AG04449 (cell line): Measurements from ENCODE around the gene RTRAF.
A peak's percentile ranks its signal among the peaks of the same experiment; 100 is the strongest.

Source experiments
- CTCF ChIA-PET: fragments of 350-600 bp; formaldehyde crosslinking; extraction: SDS; loops from one replicate; lab custom pipeline; 2021; ENCODE audit warnings: antibody characterized with exemption; lab: Yijun Ruan, JAX
- POLR2A ChIA-PET: fragments of 400-600, 350-600 bp; formaldehyde crosslinking; extraction: SDS; loops from one replicate; lab custom pipeline; 2020; ENCODE audit warnings: antibody characterized with exemption, inconsistent platforms; lab: Yijun Ruan, JAX
- DNase-seq: peaks from one replicate; pipeline ENCODE4 v3.0.0-alpha.2; 2010; ENCODE audit warnings: low read depth, low spot score
- H3K4me3 ChIP-seq: 2 replicates; pipeline ENCODE4 v1.5.1; 2011; ENCODE audit warnings: low read depth, mild to moderate bottlenecking, control low read depth, low read length
- TF ChIP-seq, protein P1 (sequence below): IDR thresholded peaks from one replicate; pipeline ENCODE4 v1.5.1; 2011; ENCODE audit warnings: mild to moderate bottlenecking, moderate library complexity, low read length, control low read depth, inconsistent platforms; ENCODE audit not compliant: insufficient read depth; ENCODE audit errors: missing control alignments

RTRAF gene

DNA sequence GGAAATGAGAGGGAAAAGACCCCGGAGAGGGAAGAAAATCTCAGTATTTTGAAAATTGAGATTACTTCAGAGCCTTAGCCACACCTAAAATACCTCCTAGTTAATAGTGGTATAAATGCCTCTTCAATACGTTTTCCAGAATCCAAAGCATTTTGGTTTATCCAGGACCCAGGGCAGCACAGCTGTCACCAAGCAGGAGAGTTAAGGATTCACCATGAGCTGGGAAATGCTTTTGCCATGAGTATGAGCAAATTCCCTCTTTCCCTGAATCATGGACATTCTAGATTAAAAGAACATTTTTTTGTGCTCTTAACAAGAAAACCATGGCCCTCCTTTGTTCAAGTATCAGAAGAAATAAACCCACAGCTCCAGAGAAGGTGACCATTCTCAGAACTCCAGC, 21.8 kb upstream of the RTRAF start:
- CTCF ChIA-PET = interaction anchor here (1.3 to 12.0 kb wide), 2 partner anchors 11 to 183 kb away, joined by 4 to 143 read pairs; no protein-coding TSS in a partner anchor
- TF ChIP-seq, protein P1, sequence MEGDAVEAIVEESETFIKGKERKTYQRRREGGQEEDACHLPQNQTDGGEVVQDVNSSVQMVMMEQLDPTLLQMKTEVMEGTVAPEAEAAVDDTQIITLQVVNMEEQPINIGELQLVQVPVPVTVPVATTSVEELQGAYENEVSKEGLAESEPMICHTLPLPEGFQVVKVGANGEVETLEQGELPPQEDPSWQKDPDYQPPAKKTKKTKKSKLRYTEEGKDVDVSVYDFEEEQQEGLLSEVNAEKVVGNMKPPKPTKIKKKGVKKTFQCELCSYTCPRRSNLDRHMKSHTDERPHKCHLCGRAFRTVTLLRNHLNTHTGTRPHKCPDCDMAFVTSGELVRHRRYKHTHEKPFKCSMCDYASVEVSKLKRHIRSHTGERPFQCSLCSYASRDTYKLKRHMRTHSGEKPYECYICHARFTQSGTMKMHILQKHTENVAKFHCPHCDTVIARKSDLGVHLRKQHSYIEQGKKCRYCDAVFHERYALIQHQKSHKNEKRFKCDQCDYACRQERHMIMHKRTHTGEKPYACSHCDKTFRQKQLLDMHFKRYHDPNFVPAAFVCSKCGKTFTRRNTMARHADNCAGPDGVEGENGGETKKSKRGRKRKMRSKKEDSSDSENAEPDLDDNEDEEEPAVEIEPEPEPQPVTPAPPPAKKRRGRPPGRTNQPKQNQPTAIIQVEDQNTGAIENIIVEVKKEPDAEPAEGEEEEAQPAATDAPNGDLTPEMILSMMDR = no peak
- POLR2A ChIA-PET = interaction anchor here (0.7 kb wide), 1 partner anchor 45 kb away, joined by 3 read pairs; no protein-coding TSS in a partner anchor
- DNase-seq = no peak
- no peak overlapping the region for H3K4me3 ChIP-seq

DNA sequence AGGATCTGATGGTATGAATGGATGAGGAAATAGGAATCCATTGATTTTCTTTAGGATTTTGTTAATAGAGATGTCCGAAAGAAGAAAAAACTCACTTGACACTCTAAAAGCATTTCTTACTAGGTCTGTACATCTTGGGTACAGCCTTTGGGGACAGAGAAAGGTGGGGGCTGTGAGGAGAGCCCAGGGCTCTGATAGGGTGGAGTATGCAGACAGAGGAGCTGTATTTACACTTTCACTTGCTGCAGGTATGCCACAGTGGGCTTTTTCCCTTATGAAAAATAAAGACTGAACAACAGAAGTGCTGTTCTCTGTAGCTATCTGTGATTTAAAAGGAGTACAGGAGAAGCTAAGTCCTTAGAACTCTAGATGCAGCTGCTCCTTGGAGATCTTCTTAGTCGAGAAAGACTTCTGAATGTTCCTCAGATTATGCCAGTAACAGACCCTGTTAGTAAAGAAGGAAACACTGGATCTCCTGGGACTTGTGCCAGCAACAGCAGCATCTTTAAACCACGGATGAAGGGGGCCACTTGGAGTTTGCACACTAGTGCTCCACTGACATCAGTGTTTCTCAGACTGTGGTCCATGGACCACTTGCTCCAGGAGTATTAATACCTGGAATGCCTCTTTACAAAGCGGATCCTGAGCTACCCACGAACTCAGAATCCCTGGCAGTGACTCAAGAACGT, 19.4 kb upstream of the RTRAF start:
- no peak for DNase-seq
- TF ChIP-seq, protein P1 = no peak
- POLR2A ChIA-PET = no interaction called here
- CTCF ChIA-PET = interaction anchor here (0.8 to 12.0 kb wide), 5 partner anchors 9 to 686 kb away, joined by 3 to 143 read pairs (median 5); no protein-coding TSS in a partner anchor
- H3K4me3 ChIP-seq = no peak overlapping the region

DNA sequence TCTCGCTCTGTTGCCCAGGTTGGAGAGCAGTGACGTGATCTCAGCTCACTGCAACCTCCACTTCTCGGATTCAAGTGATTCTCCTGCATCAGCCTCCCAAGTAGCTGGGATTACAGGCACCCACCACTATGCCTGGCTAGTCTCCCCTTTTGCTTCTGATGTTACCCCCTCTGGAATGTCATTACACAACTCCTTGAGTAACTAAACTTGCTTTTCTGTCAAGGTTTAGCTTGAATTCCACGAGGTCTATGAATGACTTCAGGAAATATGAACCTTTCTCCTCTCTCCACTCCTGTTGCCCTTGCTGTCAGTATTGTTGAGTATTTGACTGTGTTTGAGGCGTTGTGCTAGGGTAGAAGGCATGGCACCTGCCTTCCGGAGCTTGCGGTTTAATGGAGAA, 16.8 kb upstream of the RTRAF start:
- no peak overlapping the region for H3K4me3 ChIP-seq
- CTCF ChIA-PET = interaction anchor here (0.9 to 1.3 kb wide), 2 partner anchors 11 to 192 kb away, joined by 3 to 4 read pairs; no protein-coding TSS in a partner anchor
- POLR2A ChIA-PET = no interaction called here
- no peak for DNase-seq
- TF ChIP-seq, protein P1 = no peak

DNA sequence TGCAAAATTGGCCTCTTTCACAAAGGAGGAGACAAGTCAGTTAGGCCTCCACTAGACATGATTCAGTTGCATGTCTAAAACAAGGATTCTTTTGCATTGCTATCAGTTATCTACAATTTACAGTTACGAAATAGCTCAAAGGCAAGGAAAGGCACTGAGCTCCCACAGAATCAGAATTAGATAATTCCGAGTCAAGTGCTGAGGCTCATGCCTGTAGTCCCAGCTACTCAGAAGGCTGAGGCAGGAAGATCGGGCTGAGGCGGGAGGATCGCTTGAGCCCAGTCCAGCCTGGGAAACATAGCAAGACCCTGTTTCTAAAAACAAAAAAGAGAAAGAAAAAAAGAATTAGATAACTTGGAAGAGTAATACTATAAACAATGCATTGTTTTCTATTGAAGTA, 12.3 kb upstream of the RTRAF start:
- no peak overlapping the region for H3K4me3 ChIP-seq
- POLR2A ChIA-PET = no interaction called here
- CTCF ChIA-PET = interaction anchor here (0.8 to 7.1 kb wide), 13 partner anchors 11 to 694 kb away, joined by 3 to 143 read pairs (median 19); partner anchors contain the start of genes GNG2 and RTRAF
- TF ChIP-seq, protein P1 = no peak
- DNase-seq = no peak

DNA sequence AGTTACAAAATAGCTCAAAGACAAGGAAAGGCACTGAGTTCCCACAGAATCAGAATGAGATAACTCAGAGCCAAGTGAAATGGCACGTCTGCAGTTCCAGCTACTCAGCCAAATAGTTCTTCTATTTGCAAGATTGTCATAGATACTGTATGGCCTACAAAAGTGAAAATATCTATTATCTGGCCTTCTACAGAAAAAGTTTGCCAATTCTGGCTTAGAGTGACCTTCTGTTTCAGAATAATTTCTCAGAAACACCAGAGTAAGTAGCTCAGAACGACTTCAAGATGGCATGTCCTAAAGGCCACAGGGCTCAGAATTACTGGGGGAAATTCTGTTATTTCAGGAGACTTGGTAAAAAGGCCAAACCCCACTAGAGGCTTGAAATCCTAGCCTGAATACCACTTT, 10.7 kb upstream of the RTRAF start:
- TF ChIP-seq, protein P1 = no peak
- DNase-seq = no peak
- ChIA-PET POLR2A (no interaction called here), CTCF (interaction anchor here (0.7 to 7.1 kb wide), 40 partner anchors 12 to 696 kb away, joined by 3 to 143 read pairs (median 5); partner anchors contain the start of genes GNG2 and RTRAF)
- H3K4me3 ChIP-seq = no peak overlapping the region

DNA sequence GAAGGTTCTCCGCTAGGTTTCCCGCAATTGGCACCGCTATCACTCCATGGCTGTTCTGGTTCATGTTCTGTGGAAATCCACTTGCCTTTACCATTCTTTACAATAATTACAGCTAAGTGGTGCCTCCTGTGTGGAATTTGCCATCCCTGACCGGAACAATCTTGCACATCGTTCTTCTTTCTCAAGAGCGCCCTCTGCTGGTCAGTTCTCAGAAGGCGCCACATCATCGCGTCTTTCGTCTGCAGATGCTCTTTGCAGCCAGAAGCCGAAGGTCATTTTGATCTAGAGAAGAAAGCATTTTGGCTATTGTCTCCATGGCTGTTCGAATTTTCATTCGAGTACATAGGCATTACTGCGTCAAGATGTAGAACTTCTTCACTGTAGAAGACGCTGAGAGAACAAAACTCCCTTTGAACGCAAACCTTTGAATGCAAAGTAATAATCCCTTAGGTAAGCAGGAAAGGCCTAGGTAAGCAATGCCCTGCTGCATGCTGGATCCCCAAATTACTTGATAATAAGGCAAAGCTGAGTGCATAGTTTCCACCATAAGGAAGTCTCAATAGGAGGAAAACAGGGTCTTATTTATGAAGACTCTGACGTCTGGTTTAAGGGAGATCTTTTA, 10.1 kb upstream of the RTRAF start:
- no peak overlapping the region for H3K4me3 ChIP-seq
- no peak for DNase-seq
- ChIA-PET CTCF (interaction anchor here (0.7 to 7.1 kb wide), 41 partner anchors 13 to 696 kb away, joined by 3 to 143 read pairs (median 5); partner anchors contain the start of genes GNG2 and RTRAF), POLR2A (no interaction called here)
- TF ChIP-seq, protein P1 = peak; percentile 82
